ENCODE measurements around the gene B4GALNT2. TPM values are rescaled to one million over a fixed set of nuclear protein-coding genes. Genes with fewer than 3 reads are reported as not detected.
A peak's percentile ranks its signal among the peaks of the same experiment; 100 is the strongest.

Gene B4GALNT2
- total and polyA plus RNA-seq, 2 of the 13 experiments (the other 11 are each of a cell fraction or from before 2014, with no cell fraction given), result not detected

- no peak for TF ChIP-seq PCBP1 (IDR thresholded peaks at IDR 0.05; ENCODE audit: borderline replicate concordance, low read depth, low read length)
- TF ChIP-seq ZNF10 (CRISPR knock-in tag; IDR thresholded peaks at IDR 0.05; ENCODE audit: borderline replicate concordance, low read depth), result no peak
- peak; percentile 90; the same call in 1 of the 2 replicates for TF ChIP-seq ZNF232 (CRISPR knock-in tag; IDR thresholded peaks at IDR 0.05; ENCODE audit: borderline replicate concordance)
- peak; percentile 17; the same call in 1 of the 2 replicates for TF ChIP-seq ZSCAN25 (CRISPR knock-in tag; IDR thresholded peaks at IDR 0.05)
- peak; percentile 70; the same call in 1 of the 2 replicates for TF ChIP-seq SMAD1 (CRISPR knock-in tag; IDR thresholded peaks at IDR 0.05; ENCODE audit: borderline replicate concordance, low read depth)
- TF ChIP-seq MLXIP (CRISPR knock-in tag; IDR thresholded peaks at IDR 0.05; ENCODE audit: borderline replicate concordance), result 0 out of 2 replicates have a peak, but pooled peaks have one; percentile 43
- TF ChIP-seq ZNF619 (CRISPR knock-in tag; IDR thresholded peaks at IDR 0.05), result no peak
- TF ChIP-seq BORCS8-MEF2B (CRISPR knock-in tag; IDR thresholded peaks at IDR 0.05), result peak; percentile 99
- no peak for TF ChIP-seq MBD4 (IDR thresholded peaks at IDR 0.05; ENCODE audit: borderline replicate concordance, low read length)
- peak; percentile 26; the same call in 1 of the 2 replicates for TF ChIP-seq ZBTB20 (CRISPR knock-in tag; IDR thresholded peaks at IDR 0.05; ENCODE audit: borderline replicate concordance, low read depth)
- TF ChIP-seq ZNF124 (CRISPR knock-in tag; IDR thresholded peaks at IDR 0.05), result peak; percentile 65
- TF ChIP-seq AGO2 (optimal IDR thresholded peaks at IDR 0.05; ENCODE audit: low read depth, low read length), result no peak
- peak; percentile 59 for TF ChIP-seq ZNF792 (CRISPR knock-in tag; IDR thresholded peaks at IDR 0.05)
- TF ChIP-seq CREM (IDR thresholded peaks at IDR 0.05), result peak; percentile 45; the same call in 1 of the 2 replicates
- TF ChIP-seq CREM (CRISPR knock-in tag; IDR thresholded peaks at IDR 0.05), result no peak; the same call in 1 of the 2 replicates
- peak; percentile 91 for TF ChIP-seq E2F1 (CRISPR knock-in tag; IDR thresholded peaks at IDR 0.05)
- TF ChIP-seq TBL1XR1 (IDR thresholded peaks at IDR 0.05; ENCODE audit: borderline replicate concordance, low read length, partially characterized antibody), result peak; percentile 72
- TF ChIP-seq NR2C2 (CRISPR knock-in tag; IDR thresholded peaks at IDR 0.05; ENCODE audit: borderline replicate concordance), result peak; percentile 48; the same call in 1 of the 2 replicates
- TF ChIP-seq ZBTB21 (CRISPR knock-in tag; IDR thresholded peaks at IDR 0.05), result peak; percentile 17; the same call in 1 of the 2 replicates
- peak; percentile 61; the same call in 1 of the 2 replicates for TF ChIP-seq TOE1 (CRISPR knock-in tag; IDR thresholded peaks at IDR 0.05)
- TF ChIP-seq GZF1 (CRISPR knock-in tag; IDR thresholded peaks at IDR 0.05), result peak; percentile 82; the same call in 1 of the 2 replicates
- TF ChIP-seq ELF1 (CRISPR knock-in tag; IDR thresholded peaks at IDR 0.05), result peak; percentile 72
- peak; percentile 68 for TF ChIP-seq YEATS2 (CRISPR knock-in tag; IDR thresholded peaks at IDR 0.05; ENCODE audit: borderline replicate concordance)
- TF ChIP-seq ZNF414 (CRISPR knock-in tag; IDR thresholded peaks at IDR 0.05), result 0 out of 2 replicates have a peak, but pooled peaks have one; percentile 61
- TF ChIP-seq ZNF468 (CRISPR knock-in tag; IDR thresholded peaks at IDR 0.05), result peak; percentile 35
- peak; percentile 53; the same call in 1 of the 2 replicates for TF ChIP-seq ZKSCAN1 (IDR thresholded peaks at IDR 0.05; ENCODE audit: low read length)
Measured at GRCh38 chr17:49191917-49192741, 59.6 kb downstream of the B4GALNT2 start (continued).
